T-cell (primary cell): ENCODE data around the gene FYCO1. TPM values are rescaled to one million over a fixed set of nuclear protein-coding genes. Genes with fewer than 3 reads are reported as not detected.

Experiments
- ATAC-seq, 4 experiments: fragments of 200-7000 bp in 3 of 4; fragments of 150-1000 bp in 1 of 4; cut with Tn5 transposase; replicated peaks in 1 of 4; 1 replicate in 3 of 4; 2 replicates in 1 of 4; pipeline ENCODE4 v1.10.0; 2021; ENCODE audit warnings: moderate library complexity in 3 of 4, mild to moderate bottlenecking in 2 of 4, moderate number of reproducible peaks in 1 of 4
- CTCF ChIA-PET, 2 donors: fragments of 300-600 bp; sonication (Branson Sonifier 250); formaldehyde crosslinking; loops; one replicate each; lab custom pipeline; 2022; ENCODE audit warnings: antibody characterized with exemption in 2 of 2; lab: Charles Lee
- POLR2A ChIA-PET, 2 donors: fragments of 300-600 bp; sonication (Branson Sonifier 250); formaldehyde crosslinking; loops; one replicate each; lab custom pipeline; 2022; ENCODE audit warnings: antibody characterized with exemption in 2 of 2; lab: Charles Lee
- DNase-seq, 35 experiments: peaks; one replicate each; pipeline versions ENCODE4 v3.0.0 to v3.0.0-alpha.2; 2013 to 2023
- H3K27ac ChIP-seq: one replicate; pipeline ENCODE4 v1.5.1; 2013; ENCODE audit warnings: low read length
- H3K27me3 ChIP-seq, 2 experiments: replicated peaks in 1 of 2; 1 replicate in 1 of 2; 2 replicates in 1 of 2; pipeline versions ENCODE4 v1.6.1 to v1.7.0; 2013; ENCODE audit warnings: low read length in 1 of 2, mixed read lengths in 1 of 2; ENCODE audit not compliant: control insufficient read depth in 2 of 2, insufficient read depth in 2 of 2; ENCODE audit errors: extremely low read depth in 1 of 2
- H3K36me3 ChIP-seq, 2 donors: 1 replicate in 1 of 2; 2 replicates in 1 of 2; pipeline versions ENCODE4 v1.6.1 to v1.7.0; 2013; ENCODE audit warnings: low read length in 1 of 2; ENCODE audit not compliant: control insufficient read depth in 2 of 2, insufficient read depth in 1 of 2; ENCODE audit errors: extremely low read depth in 1 of 2
- H3K4me1 ChIP-seq, 2 experiments: 1 replicate in 1 of 2; 2 replicates in 1 of 2; pipeline versions ENCODE4 v1.6.1 to v1.7.0; 2013; ENCODE audit warnings: low read length in 2 of 2, mixed read lengths in 1 of 2; ENCODE audit not compliant: insufficient read depth in 2 of 2, control insufficient read depth in 1 of 2; ENCODE audit errors: extremely low read depth in 1 of 2
- H3K4me3 ChIP-seq, 2 donors: 1 replicate in 1 of 2; 2 replicates in 1 of 2; pipeline versions ENCODE4 v1.5.1 to v1.7.0; 2013; ENCODE audit warnings: mild to moderate bottlenecking in 2 of 2, low read length in 1 of 2, moderate library complexity in 1 of 2; ENCODE audit not compliant: control insufficient read depth in 1 of 2; ENCODE audit errors: extremely low read depth in 1 of 2
- H3K9me3 ChIP-seq: 2 replicates; pipeline ENCODE4 v1.7.0; 2013
- H3K27ac Mint-ChIP-seq, 2 donors: one replicate each; pipeline ENCODE4 v1.8.0; 2020 to 2021; ENCODE audit warnings: mild to moderate bottlenecking in 2 of 2, mixed read lengths in 2 of 2
- H3K27me3 Mint-ChIP-seq, 2 donors: one replicate each; pipeline ENCODE4 v1.8.0; 2021 to 2022; ENCODE audit warnings: mixed read lengths in 2 of 2
- H3K36me3 Mint-ChIP-seq: one replicate; pipeline ENCODE4 v1.8.0; 2021; ENCODE audit warnings: mixed read lengths
- H3K4me1 Mint-ChIP-seq, 3 donors: one replicate each; pipeline ENCODE4 v1.8.0; 2020 to 2022; ENCODE audit warnings: mixed read lengths in 3 of 3, mild to moderate bottlenecking in 1 of 3
- H3K4me3 Mint-ChIP-seq, 3 donors: one replicate each; pipeline ENCODE4 v1.8.0; 2020 to 2022; ENCODE audit warnings: mild to moderate bottlenecking in 3 of 3, mixed read lengths in 3 of 3, moderate library complexity in 3 of 3
- H3K9me3 Mint-ChIP-seq, 3 donors: one replicate each; pipeline ENCODE4 v1.8.0; 2020 to 2022; ENCODE audit warnings: mixed read lengths in 3 of 3
- WGBS: methylation state at CpG from one replicate; pipeline ENCODE4 v1.1.5; 2013; ENCODE audit warnings: missing lambda C conversion rate; ENCODE audit not compliant: insufficient coverage; 5-methylcytosine and 5-hydroxymethylcytosine counted together
- total RNA-seq, 35 experiments: library from RNA in 6 of 35; stranded (reverse) in 6 of 35; fragments of 120-200 nt in 1 of 35; gene quantifications; one replicate each; pipeline versions ENCODE4 v1.2.1 to v1.2.4 and lab custom pipeline; 2013 to 2026

Gene FYCO1
- total RNA-seq, 5 donors from 2014 or later (not counting 1 experiment from before 2014, with no cell fraction given), result 24.6 to 46.3 (median 35.0) TPM

DNA sequence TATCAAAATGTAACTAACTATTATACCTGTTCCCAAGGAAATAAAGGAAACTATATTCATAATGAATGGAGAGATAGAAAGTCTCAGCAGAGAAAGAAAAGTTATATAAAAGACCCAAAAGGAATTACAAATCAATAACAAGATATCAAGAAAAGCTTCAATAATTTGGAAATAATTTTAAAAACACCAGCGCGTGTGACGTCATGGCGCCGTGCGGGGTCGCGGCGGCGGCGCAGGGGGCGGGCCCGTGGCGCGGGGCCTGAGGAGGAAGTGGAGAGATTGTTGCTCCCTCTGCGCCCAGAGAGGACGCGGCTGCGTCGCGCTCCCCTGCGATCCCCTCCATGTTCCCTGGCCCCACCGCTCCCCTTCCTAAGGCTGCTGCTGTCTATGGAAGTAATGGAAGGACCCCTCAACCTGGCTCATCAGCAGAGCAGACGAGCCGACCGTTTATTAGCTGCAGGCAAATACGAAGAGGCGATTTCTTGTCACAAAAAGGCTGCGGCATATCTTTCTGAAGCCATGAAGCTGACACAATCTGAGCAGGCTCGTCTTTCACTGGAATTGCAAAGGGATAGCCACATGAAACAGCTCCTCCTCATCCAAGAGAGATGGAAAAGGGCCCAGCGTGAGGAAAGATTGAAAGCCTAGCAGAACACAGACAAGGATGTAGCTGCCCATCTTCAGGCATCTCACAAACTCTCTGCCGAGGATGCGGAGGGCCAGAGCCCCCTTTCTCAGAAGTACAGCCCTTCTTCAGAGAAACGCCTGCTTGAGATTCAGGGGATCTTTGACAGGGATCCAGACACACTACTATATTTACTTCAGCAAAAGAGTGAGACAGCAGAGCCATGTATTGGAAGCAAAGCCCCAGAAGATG is 27.5 kb upstream of the FYCO1 start:
- Mint-ChIP-seq H3K9me3 (peaks cover 0 to 5% (median 3%) of the 10 kb centered on the region in 3 donors), H3K4me1 (no peaks in the 10 kb centered on the region), H3K27ac (no peak overlapping the region), H3K27me3 (peaks cover 0 to 7% of the 10 kb centered on the region in 2 donors), H3K36me3 (no peaks in the 10 kb centered on the region), H3K4me3 (no peak overlapping the region)
- DNase-seq (no peak), ATAC-seq (no peak)
- peaks cover 2% of the 10 kb centered on the region for H3K9me3 ChIP-seq
- H3K27ac ChIP-seq, result no peak overlapping the region
- ChIA-PET CTCF (no interaction called here), POLR2A (interaction anchor here in 1 of 2 donors (0.7 kb wide), 1 partner anchor 292 kb away, joined by 3 read pairs; no protein-coding TSS in a partner anchor)
- H3K4me3 ChIP-seq, result no peak overlapping the region
- H3K36me3 ChIP-seq, result no peaks in the 10 kb centered on the region
- H3K4me1 ChIP-seq, result no peaks in the 10 kb centered on the region
- H3K27me3 ChIP-seq, result peaks cover 0 to 4% of the 10 kb centered on the region in 2 experiments
- 95% methylated on average over 9 of the region's 34 CpGs for WGBS

DNA sequence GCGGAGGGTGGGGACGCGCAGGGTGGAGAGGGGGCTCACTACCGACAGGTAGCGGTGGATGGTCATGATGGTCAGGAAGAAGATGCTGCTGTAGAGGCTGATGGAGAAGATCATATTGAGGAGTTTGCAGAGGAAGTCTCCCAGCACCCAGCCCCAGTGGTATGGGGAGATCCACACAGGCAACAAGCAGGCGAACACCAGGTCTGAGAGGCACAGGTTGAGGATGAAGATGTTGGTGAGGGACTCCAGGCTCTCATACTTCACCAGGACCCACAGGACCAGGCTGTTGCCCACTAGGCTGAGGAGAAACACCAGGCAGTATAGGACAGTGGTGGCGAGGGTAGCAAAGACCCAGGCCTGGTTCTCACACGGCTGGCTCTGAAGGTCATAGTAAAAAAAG is 25.9 kb upstream of the FYCO1 start:
- ATAC-seq, result no peak
- Mint-ChIP-seq H3K27me3 (peaks cover 0 to 7% of the 10 kb centered on the region in 2 donors), H3K4me3 (no peak overlapping the region), H3K4me1 (no peaks in the 10 kb centered on the region), H3K36me3 (no peaks in the 10 kb centered on the region), H3K27ac (peak overlapping the region in 1 of 2 donors; percentile 17), H3K9me3 (no peaks in the 10 kb centered on the region)
- no peak overlapping the region for H3K4me3 ChIP-seq
- ChIA-PET CTCF (no interaction called here), POLR2A (no interaction called here)
- H3K36me3 ChIP-seq, result no peaks in the 10 kb centered on the region
- peaks cover 0 to 4% of the 10 kb centered on the region in 2 experiments for H3K27me3 ChIP-seq
- DNase-seq, result no peak
- H3K27ac ChIP-seq, result no peak overlapping the region
- H3K4me1 ChIP-seq, result no peaks in the 10 kb centered on the region
- H3K9me3 ChIP-seq, result no peaks in the 10 kb centered on the region
- 97% methylated on average over 6 of the region's 8 CpGs for WGBS

- no peaks in the 10 kb centered on the region for H3K4me1 Mint-ChIP-seq
- Histone ChIP-seq H3K36me3 (no peaks in the 10 kb centered on the region), H3K27me3 (peaks cover 0 to 4% of the 10 kb centered on the region in 2 experiments), H3K4me1 (no peaks in the 10 kb centered on the region), H3K9me3 (no peaks in the 10 kb centered on the region), H3K27ac (no peak overlapping the region), H3K4me3 (no peak overlapping the region)
- no peak for ATAC-seq
- H3K9me3 Mint-ChIP-seq, result no peaks in the 10 kb centered on the region
- no peak overlapping the region for H3K27ac Mint-ChIP-seq
- no peak overlapping the region for H3K4me3 Mint-ChIP-seq
- ChIA-PET POLR2A (no interaction called here), CTCF (no interaction called here)
- peaks cover 0 to 7% of the 10 kb centered on the region in 2 donors for H3K27me3 Mint-ChIP-seq
- H3K36me3 Mint-ChIP-seq, result no peaks in the 10 kb centered on the region
- WGBS, result 97% methylated on average over 34 of the region's 37 CpGs
- no peak for DNase-seq
Measured at GRCh38 chr3:46020766-46021510, 25.3 kb upstream of the FYCO1 start.

- Mint-ChIP-seq H3K4me3 (no peak overlapping the region), H3K27me3 (peaks cover 0 to 7% of the 10 kb centered on the region in 2 donors), H3K9me3 (no peaks in the 10 kb centered on the region), H3K4me1 (peaks cover 4 to 7% (median 6%) of the 10 kb centered on the region in 3 donors), H3K36me3 (no peaks in the 10 kb centered on the region), H3K27ac (no peak overlapping the region)
- 57% methylated on average over 1 of the region's 1 CpG for WGBS
- Histone ChIP-seq H3K36me3 (no peaks in the 10 kb centered on the region), H3K4me3 (no peak overlapping the region), H3K4me1 (peaks cover 0 to 6% of the 10 kb centered on the region in 2 experiments), H3K27me3 (peaks cover 0 to 4% of the 10 kb centered on the region in 2 experiments), H3K9me3 (no peaks in the 10 kb centered on the region), H3K27ac (no peak overlapping the region)
- ChIA-PET CTCF (no interaction called here), POLR2A (no interaction called here)
- ATAC-seq (no peak), DNase-seq (no peak)
Measured at GRCh38 chr3:46019707-46020106, 24.1 kb upstream of the FYCO1 start.

- H3K4me3 ChIP-seq, result no peak overlapping the region
- no CpG with 5 or more reads among the region's 2 CpGs for WGBS
- no peaks in the 10 kb centered on the region for H3K36me3 Mint-ChIP-seq
- no peak overlapping the region for H3K27ac ChIP-seq
- peaks cover 0 to 7% of the 10 kb centered on the region in 2 donors for H3K27me3 Mint-ChIP-seq
- H3K9me3 Mint-ChIP-seq, result no peaks in the 10 kb centered on the region
- H3K4me1 Mint-ChIP-seq, result peaks cover 4 to 7% (median 6%) of the 10 kb centered on the region in 3 donors
- H3K36me3 ChIP-seq, result no peaks in the 10 kb centered on the region
- H3K27ac Mint-ChIP-seq, result no peak overlapping the region
- H3K9me3 ChIP-seq, result no peaks in the 10 kb centered on the region
- H3K4me3 Mint-ChIP-seq, result no peak overlapping the region
- ATAC-seq, result no peak
- ChIA-PET CTCF (no interaction called here), POLR2A (interaction anchor here in 1 of 2 donors (0.6 kb wide), 1 partner anchor 47 kb away, joined by 3 read pairs; no protein-coding TSS in a partner anchor)
- DNase-seq, result peak in 1 of 35 experiments; percentile 24
- peaks cover 0 to 4% of the 10 kb centered on the region in 2 experiments for H3K27me3 ChIP-seq
- peaks cover 0 to 6% of the 10 kb centered on the region in 2 experiments for H3K4me1 ChIP-seq
Measured at GRCh38 chr3:46017720-46018119, 22.1 kb upstream of the FYCO1 start.

GRCh38 chr3:46013316-46014094 is 17.9 kb upstream of the FYCO1 start:
- 100% methylated on average over 1 of the region's 7 CpGs for WGBS
- H3K27me3 ChIP-seq, result no peaks in the 10 kb centered on the region
- peaks cover 6 to 11% (median 6%) of the 10 kb centered on the region in 3 donors for H3K4me1 Mint-ChIP-seq
- H3K9me3 Mint-ChIP-seq, result no peaks in the 10 kb centered on the region
- no peak overlapping the region for H3K4me3 Mint-ChIP-seq
- ChIA-PET CTCF (no interaction called here), POLR2A (no interaction called here)
- peaks cover 0 to 6% of the 10 kb centered on the region in 2 experiments for H3K4me1 ChIP-seq
- H3K27ac Mint-ChIP-seq, result no peak overlapping the region
- no peaks in the 10 kb centered on the region for H3K36me3 Mint-ChIP-seq
- ATAC-seq (no peak), DNase-seq (no peak)
- no peaks in the 10 kb centered on the region for H3K27me3 Mint-ChIP-seq
- no peak overlapping the region for H3K4me3 ChIP-seq
- no peaks in the 10 kb centered on the region for H3K9me3 ChIP-seq
- no peak overlapping the region for H3K27ac ChIP-seq
- no peaks in the 10 kb centered on the region for H3K36me3 ChIP-seq
